ENCODE data around the gene C16orf78.

C16orf78 gene

DNA sequence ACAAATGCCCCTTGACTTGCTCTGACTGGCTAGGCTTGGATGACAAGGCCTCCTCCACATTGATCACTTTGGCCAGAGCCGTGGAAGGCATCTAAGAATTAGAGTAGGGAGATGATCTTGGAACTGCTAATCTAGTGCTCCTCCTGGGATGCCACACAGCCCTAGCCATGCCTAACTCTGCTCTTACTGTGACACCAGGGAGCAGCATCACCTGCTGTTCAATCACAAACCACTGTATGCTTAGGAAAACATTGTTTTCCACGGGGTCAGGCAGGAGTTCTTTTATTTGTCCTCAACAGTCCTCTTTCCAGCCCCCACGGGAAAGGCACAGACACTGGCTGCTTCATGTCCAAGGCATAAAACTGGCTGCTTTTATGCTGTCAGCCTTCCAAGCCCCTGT, 46.3 kb downstream of the C16orf78 start:
- Mint-ChIP-seq H3K27ac (no peak overlapping the region), H3K36me3 (ENCODE audit: low read depth) (no peaks in the 10 kb centered on the region), H3K27me3 (no peaks in the 10 kb centered on the region), H3K9me3 (no peaks in the 10 kb centered on the region), H3K4me1 (no peaks in the 10 kb centered on the region), H3K4me3 (no peak overlapping the region)
- DNase-seq (no peak), ATAC-seq (no peak)

DNA sequence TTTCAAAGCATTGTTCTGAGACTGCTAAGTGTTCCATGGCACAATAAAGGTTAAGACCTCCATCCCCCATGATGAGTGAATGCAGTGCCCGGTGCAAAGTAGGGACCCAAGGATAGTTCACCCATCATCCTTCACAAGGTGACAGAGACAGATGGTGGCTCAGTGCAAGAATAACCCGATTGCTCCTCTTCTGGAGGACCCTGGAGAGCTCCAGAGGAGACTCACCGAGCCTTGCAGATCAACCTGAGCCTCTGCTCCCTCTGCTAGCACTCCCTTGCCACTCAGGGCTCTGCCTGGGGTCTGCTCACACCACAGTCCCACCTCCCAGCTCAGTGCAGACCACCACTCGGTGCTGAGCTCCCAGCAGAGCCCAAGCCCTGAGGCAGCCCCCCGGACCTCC, 49.3 kb downstream of the C16orf78 start:
- H3K27me3 Mint-ChIP-seq = no peaks in the 10 kb centered on the region
- DNase-seq = no peak
- H3K4me1 Mint-ChIP-seq = no peaks in the 10 kb centered on the region
- H3K9me3 Mint-ChIP-seq = no peaks in the 10 kb centered on the region
- no peak overlapping the region for H3K4me3 Mint-ChIP-seq
- no peak for ATAC-seq
- H3K27ac Mint-ChIP-seq = no peak overlapping the region
- H3K36me3 Mint-ChIP-seq (ENCODE audit: low read depth) = no peaks in the 10 kb centered on the region

DNA sequence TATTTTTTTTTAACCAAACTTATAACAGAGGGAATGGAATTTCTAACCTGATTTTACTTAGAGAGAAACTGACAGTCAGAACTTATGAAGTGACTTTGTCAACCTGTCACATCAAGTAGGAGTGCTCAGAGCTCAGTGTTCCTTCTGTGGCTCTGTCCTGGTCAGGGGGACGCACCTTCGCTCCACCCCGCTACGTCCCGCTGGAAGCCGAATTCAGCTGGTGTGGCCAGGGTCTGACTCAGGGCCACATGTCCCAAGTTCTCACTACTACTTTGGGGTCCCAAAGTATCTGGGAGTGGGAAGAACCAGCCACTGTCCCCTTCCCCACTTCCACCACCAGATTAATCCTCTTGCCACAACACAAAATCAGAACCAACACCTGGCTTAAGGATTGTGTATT, 51.4 kb downstream of the C16orf78 start:
- Mint-ChIP-seq H3K36me3 (ENCODE audit: low read depth) (no peaks in the 10 kb centered on the region), H3K9me3 (peaks cover 5% of the 10 kb centered on the region), H3K27ac (no peak overlapping the region), H3K27me3 (no peaks in the 10 kb centered on the region), H3K4me1 (no peaks in the 10 kb centered on the region), H3K4me3 (no peak overlapping the region)
- ATAC-seq = no peak
- no peak for DNase-seq

DNA sequence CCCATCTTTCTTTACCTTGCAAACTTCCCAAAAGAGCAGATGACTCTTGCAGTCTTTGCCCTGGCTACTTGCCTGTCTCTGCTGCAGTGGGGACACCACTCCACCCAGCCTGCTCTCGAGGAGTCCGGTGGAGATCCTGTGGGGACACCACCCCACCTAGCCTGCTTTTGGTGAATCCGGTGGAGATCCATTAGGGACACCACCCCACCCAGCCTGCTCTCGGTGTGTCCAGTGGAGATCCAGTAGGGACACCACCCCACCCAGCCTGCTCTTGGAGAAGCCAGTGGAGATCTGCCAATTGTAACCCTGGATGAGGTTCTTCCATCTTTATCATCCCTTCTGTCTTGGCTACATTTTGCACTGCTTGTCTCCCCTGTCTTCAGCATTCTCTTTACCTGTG, 54.2 kb downstream of the C16orf78 start:
- H3K4me3 Mint-ChIP-seq = no peak overlapping the region
- DNase-seq (no peak), ATAC-seq (no peak)
- no peaks in the 10 kb centered on the region for H3K27me3 Mint-ChIP-seq
- H3K36me3 Mint-ChIP-seq (ENCODE audit: low read depth) = no peaks in the 10 kb centered on the region
- H3K4me1 Mint-ChIP-seq = no peaks in the 10 kb centered on the region
- peaks cover 5% of the 10 kb centered on the region for H3K9me3 Mint-ChIP-seq
- no peak overlapping the region for H3K27ac Mint-ChIP-seq

DNA sequence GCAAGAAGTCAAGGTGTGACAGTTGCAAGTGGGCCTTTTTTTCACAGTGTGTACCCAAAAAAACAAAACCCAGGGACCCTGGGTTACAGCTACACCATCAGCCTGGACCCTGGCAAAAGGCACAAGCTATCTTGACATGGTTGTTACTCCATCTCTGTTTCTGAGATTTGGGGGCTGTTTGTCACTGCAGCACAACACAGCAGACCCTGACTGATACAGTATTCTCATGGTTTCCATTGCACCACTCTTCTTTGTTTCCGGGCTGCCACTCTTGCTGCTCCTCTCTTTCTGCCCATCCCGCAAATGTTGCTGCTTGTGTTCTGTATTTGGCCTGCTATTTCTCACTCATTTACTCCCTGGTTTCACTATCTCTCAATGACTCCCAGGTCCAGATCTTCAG, 55.2 kb downstream of the C16orf78 start:
- H3K27ac Mint-ChIP-seq = no peak overlapping the region
- no peaks in the 10 kb centered on the region for H3K27me3 Mint-ChIP-seq
- H3K4me1 Mint-ChIP-seq = no peaks in the 10 kb centered on the region

DNA sequence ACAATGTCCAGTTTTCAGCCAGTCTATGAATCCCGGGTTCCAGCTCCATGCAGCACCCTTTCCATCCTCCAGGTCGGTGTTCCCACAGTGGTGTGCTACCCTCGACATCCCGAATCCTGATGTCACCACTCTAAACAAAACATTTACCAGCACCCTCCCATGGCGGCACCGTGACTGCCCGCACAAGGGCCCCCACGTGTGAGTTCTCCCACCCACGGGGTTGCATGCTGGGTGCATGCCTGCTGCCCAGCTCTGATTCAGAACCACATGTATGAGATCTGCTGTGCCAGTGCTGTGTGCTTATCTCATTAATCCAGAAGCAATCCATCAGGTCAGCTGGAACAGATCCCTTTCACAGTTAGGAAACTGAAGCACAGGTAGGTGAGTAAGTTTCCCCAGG, 57.4 kb downstream of the C16orf78 start:
- no peaks in the 10 kb centered on the region for H3K27me3 Mint-ChIP-seq
- no peaks in the 10 kb centered on the region for H3K36me3 Mint-ChIP-seq (ENCODE audit: low read depth)
- DNase-seq = no peak
- ATAC-seq = no peak
- H3K9me3 Mint-ChIP-seq = peaks cover 5% of the 10 kb centered on the region
- no peaks in the 10 kb centered on the region for H3K4me1 Mint-ChIP-seq
- H3K4me3 Mint-ChIP-seq = no peak overlapping the region
- H3K27ac Mint-ChIP-seq = no peak overlapping the region

More for the DNA sequence above, 55.2 kb downstream of the C16orf78 start:
- ATAC-seq = no peak
- Mint-ChIP-seq H3K36me3 (ENCODE audit: low read depth) (no peaks in the 10 kb centered on the region), H3K9me3 (peaks cover 5% of the 10 kb centered on the region), H3K4me3 (no peak overlapping the region)
- no peak for DNase-seq

DNA sequence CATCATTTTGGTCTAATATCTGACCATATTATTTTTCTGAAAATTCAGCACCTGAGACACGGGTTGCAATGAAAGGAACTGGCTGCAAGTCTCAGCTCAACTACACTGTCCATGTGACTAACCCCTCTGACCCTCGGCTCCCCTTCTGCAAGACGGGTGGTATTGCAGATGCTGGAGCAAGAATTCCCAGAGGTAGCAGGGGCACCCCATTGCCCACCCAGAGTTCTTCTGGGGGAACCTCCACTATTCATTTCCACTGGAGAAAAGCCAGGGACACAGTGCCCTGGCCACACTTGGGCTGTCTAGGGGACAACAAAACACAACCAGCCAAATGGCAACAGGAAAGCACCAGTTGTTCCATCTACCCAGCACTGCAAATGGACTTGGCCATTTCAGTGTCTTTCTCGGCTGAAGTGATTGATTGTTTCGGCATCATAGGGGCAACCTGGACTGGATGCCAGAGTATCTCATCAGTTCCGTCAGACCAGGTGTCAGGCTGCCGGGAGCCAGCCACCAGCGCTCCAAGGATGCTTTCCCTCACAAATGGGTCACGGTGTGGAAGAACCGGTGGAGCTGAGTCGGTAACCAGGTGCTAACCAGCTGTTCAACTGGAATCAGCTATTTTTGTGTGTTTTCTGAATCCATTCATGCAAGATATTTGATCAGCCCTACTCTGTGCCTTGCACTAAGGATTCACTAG, 58.1 kb downstream of the C16orf78 start:
- Mint-ChIP-seq H3K27ac (no peak overlapping the region), H3K4me1 (no peaks in the 10 kb centered on the region), H3K4me3 (no peak overlapping the region), H3K27me3 (no peaks in the 10 kb centered on the region), H3K36me3 (ENCODE audit: low read depth) (no peaks in the 10 kb centered on the region), H3K9me3 (peaks cover 5% of the 10 kb centered on the region)
- DNase-seq (no peak), ATAC-seq (no peak)

DNA sequence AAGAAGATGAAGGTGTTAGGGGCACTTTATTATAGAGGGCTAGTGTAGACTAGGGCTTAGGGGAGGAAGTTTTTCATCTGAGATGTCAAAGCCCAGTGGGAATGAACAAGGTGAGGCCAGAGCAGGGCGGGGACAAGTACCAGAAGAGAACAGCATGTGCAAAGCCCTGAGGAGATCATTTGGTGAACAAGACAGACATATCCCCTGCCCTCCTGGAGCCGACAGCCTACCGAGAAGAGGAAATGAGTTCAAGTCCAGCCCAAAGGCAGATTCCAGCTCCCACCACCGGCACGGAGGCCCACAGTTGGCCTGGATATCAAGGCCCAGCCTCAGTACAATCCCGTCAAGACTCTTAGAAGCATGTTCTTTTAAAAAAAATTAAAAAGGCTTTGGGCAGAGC, 61.1 kb downstream of the C16orf78 start:
- no peaks in the 10 kb centered on the region for H3K4me1 Mint-ChIP-seq
- no peaks in the 10 kb centered on the region for H3K9me3 Mint-ChIP-seq
- no peaks in the 10 kb centered on the region for H3K27me3 Mint-ChIP-seq
- H3K4me3 Mint-ChIP-seq = no peak overlapping the region
- DNase-seq (no peak), ATAC-seq (no peak)
- H3K36me3 Mint-ChIP-seq (ENCODE audit: low read depth) = no peaks in the 10 kb centered on the region
- no peak overlapping the region for H3K27ac Mint-ChIP-seq

DNA sequence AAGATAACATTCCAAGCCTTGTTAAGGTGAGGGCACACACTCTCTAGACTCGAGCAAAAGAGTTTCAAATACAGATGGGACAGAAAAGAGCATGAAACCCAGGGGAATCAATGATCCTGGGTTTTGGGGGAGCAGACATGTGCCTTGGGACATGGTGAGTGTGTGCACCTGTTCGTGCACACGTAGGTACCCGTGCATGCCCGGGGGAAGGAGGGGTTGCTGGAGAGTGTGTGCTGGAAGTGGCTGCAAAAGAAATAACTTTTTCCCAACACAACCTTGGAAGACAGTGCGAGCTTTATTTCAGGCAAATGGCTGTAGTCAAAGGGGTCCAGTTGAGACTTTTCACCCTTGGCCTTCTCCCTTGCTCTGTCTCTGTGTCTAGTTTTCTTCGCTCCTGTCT, 62.6 kb downstream of the C16orf78 start:
- ATAC-seq (no peak), DNase-seq (no peak)
- Mint-ChIP-seq H3K4me1 (peaks cover 11% of the 10 kb centered on the region), H3K27me3 (no peaks in the 10 kb centered on the region), H3K27ac (no peak overlapping the region), H3K36me3 (ENCODE audit: low read depth) (no peaks in the 10 kb centered on the region), H3K9me3 (no peaks in the 10 kb centered on the region), H3K4me3 (no peak overlapping the region)

DNA sequence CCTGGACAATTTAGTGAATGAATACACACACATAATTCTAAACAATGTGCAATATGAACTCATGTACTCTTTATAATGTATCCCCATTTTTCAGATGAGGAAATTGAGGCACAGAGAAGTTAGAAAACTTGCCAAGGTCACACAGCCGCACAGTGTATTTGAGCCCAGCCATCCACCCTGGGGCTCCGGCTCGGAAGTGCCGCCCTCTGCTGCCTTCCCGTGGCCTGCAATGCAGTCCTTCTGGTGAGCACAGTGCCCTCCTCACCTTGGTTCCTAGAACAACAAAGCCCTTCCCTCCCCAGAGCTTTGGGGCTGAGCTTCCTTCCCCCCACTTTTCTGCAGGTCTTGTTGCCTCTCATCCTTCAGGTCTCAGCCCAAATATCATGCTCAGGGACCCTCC, 63.7 kb downstream of the C16orf78 start:
- ATAC-seq = no peak
- no peaks in the 10 kb centered on the region for H3K36me3 Mint-ChIP-seq (ENCODE audit: low read depth)
- H3K4me1 Mint-ChIP-seq = peaks cover 23% of the 10 kb centered on the region
- H3K9me3 Mint-ChIP-seq = no peaks in the 10 kb centered on the region
- DNase-seq = no peak
- no peak overlapping the region for H3K4me3 Mint-ChIP-seq
- H3K27me3 Mint-ChIP-seq = no peaks in the 10 kb centered on the region
- H3K27ac Mint-ChIP-seq = no peak overlapping the region

DNA sequence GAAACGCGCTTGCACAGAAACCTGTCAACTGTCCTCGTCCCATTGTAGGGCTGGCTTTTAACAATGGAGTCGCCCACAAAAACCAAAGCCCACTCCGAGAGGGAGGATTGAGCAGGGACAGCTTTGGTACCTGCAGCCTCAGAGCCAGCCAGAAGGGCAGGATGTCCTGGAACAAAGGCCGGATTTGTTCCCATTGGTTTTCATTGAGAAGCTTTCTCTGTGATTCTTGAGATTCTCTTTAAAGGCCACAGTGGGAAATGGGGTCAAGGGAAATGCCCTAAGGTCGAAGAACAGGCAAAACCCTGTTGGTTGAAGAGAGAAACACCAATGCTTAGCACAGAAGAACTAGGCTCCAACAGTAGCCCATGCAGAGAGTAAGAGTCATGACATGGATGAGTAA, 65.4 kb downstream of the C16orf78 start:
- Mint-ChIP-seq H3K4me1 (peaks cover 23% of the 10 kb centered on the region), H3K36me3 (ENCODE audit: low read depth) (no peaks in the 10 kb centered on the region), H3K27me3 (no peaks in the 10 kb centered on the region), H3K9me3 (no peaks in the 10 kb centered on the region), H3K27ac (no peak overlapping the region), H3K4me3 (no peak overlapping the region)
- no peak for DNase-seq
- no peak for ATAC-seq

DNA sequence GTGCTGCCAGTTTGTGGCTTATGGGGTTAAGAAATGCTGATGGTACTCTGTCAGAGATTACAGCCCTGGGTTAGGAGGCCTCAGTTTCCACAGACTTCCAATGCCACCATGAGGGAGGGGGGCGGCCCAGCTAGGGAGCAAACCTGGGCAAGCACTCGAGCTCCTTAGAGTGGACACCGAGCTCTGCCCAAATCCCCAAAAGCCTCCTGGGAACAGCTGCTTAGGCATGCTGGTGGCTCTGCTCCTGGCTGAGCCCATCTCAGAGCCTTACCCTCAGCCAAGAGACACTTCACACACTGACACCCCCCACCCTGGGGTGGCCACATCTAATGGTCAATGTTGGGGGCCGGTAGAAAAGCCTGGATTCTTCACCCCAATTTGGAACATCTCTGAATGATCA, 66.1 kb downstream of the C16orf78 start:
- Mint-ChIP-seq H3K27me3 (no peaks in the 10 kb centered on the region), H3K27ac (no peak overlapping the region), H3K4me1 (peaks cover 23% of the 10 kb centered on the region), H3K36me3 (ENCODE audit: low read depth) (no peaks in the 10 kb centered on the region), H3K4me3 (no peak overlapping the region), H3K9me3 (no peaks in the 10 kb centered on the region)
- ATAC-seq (no peak), DNase-seq (no peak)

DNA sequence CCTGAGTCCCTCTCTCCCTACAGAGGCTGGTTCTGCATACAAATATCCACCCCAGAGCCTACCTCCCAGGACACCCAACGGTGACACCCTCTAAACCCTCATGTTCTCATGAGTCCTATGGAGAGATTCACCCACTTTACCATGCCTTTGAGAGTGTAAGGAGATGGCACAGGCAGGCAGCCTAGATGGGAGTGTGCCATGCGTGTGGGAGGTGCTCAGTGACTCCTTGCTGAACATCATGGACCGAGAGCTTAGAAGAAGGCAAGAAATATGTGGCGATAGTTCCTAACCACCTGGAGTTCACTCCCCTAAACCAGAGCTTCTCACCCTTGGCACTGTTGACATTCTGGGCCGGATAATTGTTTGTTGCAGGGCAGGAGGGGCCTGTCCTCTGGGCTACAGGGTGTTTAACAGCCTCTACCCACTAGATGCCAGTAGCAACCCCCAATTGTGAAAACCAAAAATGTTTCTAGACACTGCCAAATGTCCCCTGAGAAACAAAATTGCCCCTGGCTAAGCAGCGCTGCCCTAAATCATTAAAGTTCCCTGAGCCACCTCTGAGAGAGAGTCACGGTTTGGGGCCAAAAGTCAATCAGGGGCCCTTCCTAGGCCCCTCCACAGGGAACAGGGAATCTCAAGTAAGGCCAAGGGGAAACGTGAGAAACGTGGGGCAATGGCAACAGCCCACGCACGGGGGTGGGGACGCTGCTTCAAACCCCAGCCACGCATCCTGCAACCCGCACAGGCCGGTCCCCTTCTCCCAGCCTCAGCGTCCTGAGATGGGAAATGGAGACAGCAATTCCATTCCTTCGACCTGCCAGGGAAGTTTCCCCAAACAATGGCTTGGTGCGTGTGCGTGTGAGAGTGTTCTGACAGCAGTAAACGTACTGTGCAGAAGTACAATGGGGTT, 66.8 kb downstream of the C16orf78 start:
- H3K9me3 Mint-ChIP-seq = no peaks in the 10 kb centered on the region
- ATAC-seq (no peak), DNase-seq (no peak)
- H3K36me3 Mint-ChIP-seq (ENCODE audit: low read depth) = no peaks in the 10 kb centered on the region
- no peaks in the 10 kb centered on the region for H3K27me3 Mint-ChIP-seq
- H3K4me3 Mint-ChIP-seq = no peak overlapping the region
- H3K27ac Mint-ChIP-seq = peak overlapping the region; percentile 40
- H3K4me1 Mint-ChIP-seq = peaks cover 23% of the 10 kb centered on the region

DNA sequence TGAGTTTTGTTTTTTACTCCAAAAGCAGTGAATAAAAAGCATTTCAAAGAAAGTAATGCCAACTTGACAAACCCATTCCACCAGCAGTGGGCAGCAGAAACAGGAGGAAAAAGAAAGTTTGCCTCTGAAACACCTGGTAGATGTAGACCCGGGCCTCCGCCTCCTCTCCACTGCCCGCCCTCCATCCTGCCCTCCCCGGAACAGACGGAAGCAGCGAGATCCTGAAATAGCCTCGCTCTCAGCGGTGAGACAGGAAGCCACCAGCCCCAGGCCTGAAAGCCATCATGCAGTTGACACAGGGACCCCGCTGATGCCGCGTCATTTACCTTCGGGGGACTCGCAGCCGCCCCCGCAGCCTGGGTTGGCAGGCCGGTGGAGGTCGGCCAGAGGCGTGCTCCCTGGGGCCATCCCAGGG, 67.8 kb downstream of the C16orf78 start:
- H3K4me1 Mint-ChIP-seq = peaks cover 23% of the 10 kb centered on the region
- peak; percentile 61 for DNase-seq
- peak overlapping the region; percentile 40 for H3K27ac Mint-ChIP-seq

DNA sequence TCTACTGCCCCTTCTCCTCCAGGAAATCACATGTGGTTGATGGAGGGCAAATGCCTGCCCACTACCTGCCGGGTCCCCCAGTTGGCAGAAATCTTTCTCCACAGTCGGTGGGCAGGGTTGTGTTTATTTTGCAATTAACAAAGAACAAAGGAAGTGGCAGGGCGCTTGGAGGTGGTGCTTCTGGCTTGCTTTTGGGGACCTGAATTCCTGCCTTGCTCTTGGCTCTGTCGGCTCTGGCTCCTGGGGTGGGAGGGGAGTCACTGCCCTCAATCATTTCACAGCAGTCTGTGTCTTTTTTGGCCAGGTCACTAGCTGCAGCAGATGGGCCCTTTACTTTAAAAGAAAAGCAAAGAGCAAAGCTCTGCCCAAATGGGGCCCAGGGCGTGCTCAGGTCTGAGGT, 69.2 kb downstream of the C16orf78 start:
- Mint-ChIP-seq H3K36me3 (ENCODE audit: low read depth) (no peaks in the 10 kb centered on the region), H3K27ac (no peak overlapping the region), H3K4me3 (no peak overlapping the region), H3K27me3 (no peaks in the 10 kb centered on the region), H3K4me1 (peaks cover 23% of the 10 kb centered on the region), H3K9me3 (no peaks in the 10 kb centered on the region)
- no peak for ATAC-seq
- DNase-seq = no peak

More for the DNA sequence above, 67.8 kb downstream of the C16orf78 start:
- peak overlapping the region; percentile 30 for H3K4me3 Mint-ChIP-seq
- peak; percentile 85 for ATAC-seq
- no peaks in the 10 kb centered on the region for H3K36me3 Mint-ChIP-seq (ENCODE audit: low read depth)
- H3K27me3 Mint-ChIP-seq = no peaks in the 10 kb centered on the region
- H3K9me3 Mint-ChIP-seq = no peaks in the 10 kb centered on the region
